Neural progenitor cell (in vitro differentiated cells): Measurements from ENCODE around the gene PPFIBP1.

ENCODE experiments used
- EZH2 ChIP-seq: fragments of 200-600 bp; sonication (generic); IDR thresholded peaks from 2 replicates; pipeline ENCODE4 v1.6.1; 2017; ENCODE audit warnings: antibody characterized with exemption, mild to moderate bottlenecking, moderate library complexity
- TF ChIP-seq, protein P1 (sequence below): fragments of 200-600 bp; sonication (generic); IDR thresholded peaks from 2 replicates; pipeline ENCODE4 v1.5.1; 2017; ENCODE audit warnings: antibody characterized with exemption, mild to moderate bottlenecking

DNA sequence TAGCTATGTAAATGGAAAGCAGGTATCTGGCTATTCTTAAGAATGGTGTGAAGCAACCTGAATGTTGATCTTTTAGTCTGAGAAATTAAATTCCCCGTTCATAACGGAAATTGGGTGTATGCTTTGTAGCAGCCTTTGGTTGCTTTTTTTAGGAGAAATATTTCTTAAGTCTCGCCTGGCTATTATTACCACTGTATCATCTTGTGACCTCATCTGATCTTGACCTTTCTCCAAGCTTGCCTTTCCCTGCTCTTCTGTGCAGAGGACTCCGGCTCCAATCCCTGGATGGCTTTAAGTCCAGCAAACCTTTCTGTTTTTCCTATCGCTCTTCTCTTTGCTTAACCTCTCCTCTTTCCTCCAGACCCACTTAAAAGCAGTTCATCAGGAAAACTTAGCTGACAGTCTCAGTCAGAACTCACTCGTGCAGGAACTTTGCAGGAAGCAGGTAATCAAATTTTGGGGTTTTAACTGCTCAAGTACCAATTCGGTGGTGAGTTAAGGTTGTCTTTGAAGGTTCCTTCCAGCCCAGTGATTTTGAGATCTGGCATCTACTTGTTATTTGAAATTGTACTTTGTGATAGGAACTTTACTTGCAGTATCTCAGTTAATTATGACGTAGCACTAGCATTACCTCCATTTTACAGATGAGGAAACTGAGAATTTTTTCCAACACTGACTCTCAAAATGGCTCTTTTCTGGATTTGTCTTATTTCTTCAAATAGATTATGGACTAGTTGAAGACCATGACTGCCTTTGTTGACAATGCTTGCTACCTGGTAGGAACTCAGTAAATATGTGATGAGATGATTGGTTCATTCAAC is 14.1 kb downstream of the PPFIBP1 start:
- TF ChIP-seq, protein P1, sequence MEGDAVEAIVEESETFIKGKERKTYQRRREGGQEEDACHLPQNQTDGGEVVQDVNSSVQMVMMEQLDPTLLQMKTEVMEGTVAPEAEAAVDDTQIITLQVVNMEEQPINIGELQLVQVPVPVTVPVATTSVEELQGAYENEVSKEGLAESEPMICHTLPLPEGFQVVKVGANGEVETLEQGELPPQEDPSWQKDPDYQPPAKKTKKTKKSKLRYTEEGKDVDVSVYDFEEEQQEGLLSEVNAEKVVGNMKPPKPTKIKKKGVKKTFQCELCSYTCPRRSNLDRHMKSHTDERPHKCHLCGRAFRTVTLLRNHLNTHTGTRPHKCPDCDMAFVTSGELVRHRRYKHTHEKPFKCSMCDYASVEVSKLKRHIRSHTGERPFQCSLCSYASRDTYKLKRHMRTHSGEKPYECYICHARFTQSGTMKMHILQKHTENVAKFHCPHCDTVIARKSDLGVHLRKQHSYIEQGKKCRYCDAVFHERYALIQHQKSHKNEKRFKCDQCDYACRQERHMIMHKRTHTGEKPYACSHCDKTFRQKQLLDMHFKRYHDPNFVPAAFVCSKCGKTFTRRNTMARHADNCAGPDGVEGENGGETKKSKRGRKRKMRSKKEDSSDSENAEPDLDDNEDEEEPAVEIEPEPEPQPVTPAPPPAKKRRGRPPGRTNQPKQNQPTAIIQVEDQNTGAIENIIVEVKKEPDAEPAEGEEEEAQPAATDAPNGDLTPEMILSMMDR, result no peak
- no peak for TF ChIP-seq EZH2
